ENCODE measurements around the gene ENTHD1.

Gene ENTHD1

GRCh38 chr22:39697790-39698430, 195.7 kb downstream of the ENTHD1 start:
- H3K9ac ChIP-seq (ENCODE audit: low read depth, low read length), result no peak overlapping the region
- ATAC-seq (ENCODE audit: insufficient read depth, low read depth), result no peak
- H3K79me2 ChIP-seq (ENCODE audit: insufficient read depth, low read length), result no peaks in the 10 kb centered on the region
- H3K27ac ChIP-seq (ENCODE audit: low read length), result no peak overlapping the region
- TF ChIP-seq CTCF (IDR thresholded peaks at IDR 0.05; ENCODE audit: borderline replicate concordance, extremely low read depth, low read length, poor library complexity, severe bottlenecking), result no peak
- TF ChIP-seq EZH2 (IDR thresholded peaks at IDR 0.05; ENCODE audit: borderline replicate concordance, low read depth, low read length, severe bottlenecking), result no peak
- H3K27me3 ChIP-seq (ENCODE audit: insufficient read depth, low read length, poor library complexity), result no peaks in the 10 kb centered on the region
- H3K4me2 ChIP-seq (ENCODE audit: insufficient read depth, low read length), result no peak overlapping the region
- no peak for DNase-seq
- H3K4me1 ChIP-seq (ENCODE audit: insufficient read depth, low read length), result no peaks in the 10 kb centered on the region
- H3K9me3 ChIP-seq (ENCODE audit: insufficient read depth, low read length, severe bottlenecking), result no peaks in the 10 kb centered on the region
- H3K36me3 ChIP-seq (ENCODE audit: insufficient read depth, low read length), result no peaks in the 10 kb centered on the region
- no peaks in the 10 kb centered on the region for H4K20me1 ChIP-seq (ENCODE audit: insufficient read depth, low read length)
- no peak overlapping the region for H3K4me3 ChIP-seq (ENCODE audit: low read depth in 1 of 2, low read length in 2 of 2)
- no peak overlapping the region for H2AFZ ChIP-seq (ENCODE audit: low read depth, low read length)

- Histone ChIP-seq H3K36me3 (ENCODE audit: insufficient read depth, low read length) (no peaks in the 10 kb centered on the region), H3K9ac (ENCODE audit: low read depth, low read length) (no peak overlapping the region), H3K9me3 (ENCODE audit: insufficient read depth, low read length, severe bottlenecking) (no peaks in the 10 kb centered on the region), H4K20me1 (ENCODE audit: insufficient read depth, low read length) (no peaks in the 10 kb centered on the region), H3K4me2 (ENCODE audit: insufficient read depth, low read length) (no peak overlapping the region), H3K27me3 (ENCODE audit: insufficient read depth, low read length, poor library complexity) (no peaks in the 10 kb centered on the region), H2AFZ (ENCODE audit: low read depth, low read length) (no peak overlapping the region), H3K79me2 (ENCODE audit: insufficient read depth, low read length) (no peaks in the 10 kb centered on the region), H3K4me3 (ENCODE audit: low read depth in 1 of 2, low read length in 2 of 2) (no peak overlapping the region), H3K27ac (ENCODE audit: low read length) (no peak overlapping the region), H3K4me1 (ENCODE audit: insufficient read depth, low read length) (no peaks in the 10 kb centered on the region)
- DNase-seq (no peak), ATAC-seq (ENCODE audit: insufficient read depth, low read depth) (no peak)
- no peak for TF ChIP-seq CTCF (IDR thresholded peaks at IDR 0.05; ENCODE audit: borderline replicate concordance, extremely low read depth, low read length, poor library complexity, severe bottlenecking)
- no peak for TF ChIP-seq EZH2 (IDR thresholded peaks at IDR 0.05; ENCODE audit: borderline replicate concordance, low read depth, low read length, severe bottlenecking)
These were observed 199.5 kb downstream of the ENTHD1 start for GRCh38 chr22:39693943-39694500.
